ENCODE results near the gene PCBD2. TPM values are rescaled to one million over a fixed set of nuclear protein-coding genes. Genes with fewer than 3 reads are reported as not detected.
A peak's percentile ranks its signal among the peaks of the same experiment; 100 is the strongest.

Gene PCBD2
- total and polyA plus RNA-seq, 4 experiments from 2014 or later, result 11.5 to 15.6 (median 12.3) TPM

GRCh38 chr5:135004376-135004775 lies 99.4 kb downstream of the PCBD2 start:
- H3K4me3 Mint-ChIP-seq, result no peak overlapping the region
- no peaks in the 10 kb centered on the region for H3K4me1 Mint-ChIP-seq
- intact Hi-C loops (cut with micrococcal nuclease), result no loop called here
- Histone ChIP-seq H3K27me3 (ENCODE audit: insufficient read depth, low read length) (no peaks in the 10 kb centered on the region), H3K36me3 (ENCODE audit: insufficient read depth, low read length) (no peaks in the 10 kb centered on the region), H3K4me1 (ENCODE audit: insufficient read depth, low read length) (no peaks in the 10 kb centered on the region), H3K4me3 (ENCODE audit: low read length in 2 of 2) (no peak overlapping the region), H3K27ac (ENCODE audit: low read depth, low read length) (no peak overlapping the region), H3K9me3 (ENCODE audit: control insufficient read depth in 1 of 2, low read length in 2 of 2) (no peaks in the 10 kb centered on the region)
- no peak overlapping the region for H3K27ac Mint-ChIP-seq
- POLR2A ChIA-PET (ENCODE audit: partially characterized antibody), result no interaction called here
- peaks cover 7 to 24% of the 10 kb centered on the region in 2 donors for H3K36me3 Mint-ChIP-seq
- H3K9me3 Mint-ChIP-seq, result peaks cover 0 to under 1% (median 0%) of the 10 kb centered on the region in 8 donors
- peaks cover 0 to 5% of the 10 kb centered on the region in 2 donors for H3K27me3 Mint-ChIP-seq
- CTCF ChIA-PET (ENCODE audit: partially characterized antibody), result no interaction called here
- DNase-seq, result no peak

- intact Hi-C loops (cut with micrococcal nuclease), result no loop called here
- Histone ChIP-seq H3K36me3 (ENCODE audit: insufficient read depth, low read length) (no peaks in the 10 kb centered on the region), H3K9me3 (ENCODE audit: control insufficient read depth in 1 of 2, low read length in 2 of 2) (no peaks in the 10 kb centered on the region), H3K4me1 (ENCODE audit: insufficient read depth, low read length) (no peaks in the 10 kb centered on the region), H3K27ac (ENCODE audit: low read depth, low read length) (no peak overlapping the region), H3K27me3 (ENCODE audit: insufficient read depth, low read length) (no peaks in the 10 kb centered on the region), H3K4me3 (ENCODE audit: low read length in 2 of 2) (no peak overlapping the region)
- DNase-seq, result no peak
- Mint-ChIP-seq H3K4me3 (no peak overlapping the region), H3K27me3 (peaks cover 0 to 5% of the 10 kb centered on the region in 2 donors), H3K36me3 (peaks cover 7 to 24% of the 10 kb centered on the region in 2 donors), H3K9me3 (no peaks in the 10 kb centered on the region), H3K27ac (no peak overlapping the region), H3K4me1 (no peaks in the 10 kb centered on the region)
- ChIA-PET CTCF (ENCODE audit: partially characterized antibody) (no interaction called here), POLR2A (ENCODE audit: partially characterized antibody) (no interaction called here)
Observed at GRCh38 chr5:135005076-135005475, 100.1 kb downstream of the PCBD2 start.

- peaks cover 0 to 4% of the 10 kb centered on the region in 2 donors for H3K27me3 Mint-ChIP-seq
- no peak overlapping the region for H3K27ac Mint-ChIP-seq
- ChIA-PET POLR2A (ENCODE audit: partially characterized antibody) (no interaction called here), CTCF (ENCODE audit: partially characterized antibody) (no interaction called here)
- no peak for DNase-seq
- H3K36me3 ChIP-seq (ENCODE audit: insufficient read depth, low read length), result no peaks in the 10 kb centered on the region
- peaks cover 2 to 22% of the 10 kb centered on the region in 2 donors for H3K36me3 Mint-ChIP-seq
- H3K9me3 Mint-ChIP-seq, result no peaks in the 10 kb centered on the region
- H3K4me3 ChIP-seq (ENCODE audit: low read length in 2 of 2), result no peak overlapping the region
- no peaks in the 10 kb centered on the region for H3K9me3 ChIP-seq (ENCODE audit: control insufficient read depth in 1 of 2, low read length in 2 of 2)
- H3K27ac ChIP-seq (ENCODE audit: low read depth, low read length), result no peak overlapping the region
- intact Hi-C loops (cut with micrococcal nuclease), result no loop called here
- H3K4me3 Mint-ChIP-seq, result no peak overlapping the region
- H3K27me3 ChIP-seq (ENCODE audit: insufficient read depth, low read length), result no peaks in the 10 kb centered on the region
- no peaks in the 10 kb centered on the region for H3K4me1 Mint-ChIP-seq
- no peaks in the 10 kb centered on the region for H3K4me1 ChIP-seq (ENCODE audit: insufficient read depth, low read length)
Observed at GRCh38 chr5:135007305-135007704, 102.4 kb downstream of the PCBD2 start.

GRCh38 chr5:135007749-135008363 lies 102.9 kb downstream of the PCBD2 start:
- H3K4me3 ChIP-seq (ENCODE audit: low read length in 2 of 2), result no peak overlapping the region
- intact Hi-C loops (cut with micrococcal nuclease), result loop anchor here (2.0 kb wide), 1 partner anchor 69 kb away; no protein-coding TSS in a partner anchor
- H3K4me1 ChIP-seq (ENCODE audit: insufficient read depth, low read length), result no peaks in the 10 kb centered on the region
- Mint-ChIP-seq H3K4me3 (no peak overlapping the region), H3K27me3 (no peaks in the 10 kb centered on the region), H3K9me3 (no peaks in the 10 kb centered on the region), H3K36me3 (peaks cover 2 to 18% of the 10 kb centered on the region in 2 donors), H3K4me1 (no peaks in the 10 kb centered on the region), H3K27ac (no peak overlapping the region)
- H3K9me3 ChIP-seq (ENCODE audit: control insufficient read depth in 1 of 2, low read length in 2 of 2), result no peaks in the 10 kb centered on the region
- ChIA-PET CTCF (ENCODE audit: partially characterized antibody) (no interaction called here), POLR2A (ENCODE audit: partially characterized antibody) (no interaction called here)
- DNase-seq, result no peak
- H3K27me3 ChIP-seq (ENCODE audit: insufficient read depth, low read length), result no peaks in the 10 kb centered on the region
- no peaks in the 10 kb centered on the region for H3K36me3 ChIP-seq (ENCODE audit: insufficient read depth, low read length)
- no peak overlapping the region for H3K27ac ChIP-seq (ENCODE audit: low read depth, low read length)

- DNase-seq, result no peak
- no peak overlapping the region for H3K4me3 Mint-ChIP-seq
Observed at GRCh38 chr5:135008556-135008955, 103.6 kb downstream of the PCBD2 start.

GRCh38 chr5:135008981-135009735 lies 104.2 kb downstream of the PCBD2 start:
- Mint-ChIP-seq H3K27ac (peak overlapping the region in 1 of 7 donors; percentile 15), H3K27me3 (no peaks in the 10 kb centered on the region), H3K9me3 (no peaks in the 10 kb centered on the region), H3K4me1 (no peaks in the 10 kb centered on the region), H3K4me3 (no peak overlapping the region), H3K36me3 (peaks cover 2 to 13% of the 10 kb centered on the region in 2 donors)
- no peaks in the 10 kb centered on the region for H3K4me1 ChIP-seq (ENCODE audit: insufficient read depth, low read length)
- ChIA-PET CTCF (ENCODE audit: partially characterized antibody) (no interaction called here), POLR2A (ENCODE audit: partially characterized antibody) (no interaction called here)
- no peak for DNase-seq
- intact Hi-C loops (cut with micrococcal nuclease), result loop anchor here (2.0 kb wide), 1 partner anchor 70 kb away; no protein-coding TSS in a partner anchor
- H3K9me3 ChIP-seq (ENCODE audit: control insufficient read depth in 1 of 2, low read length in 2 of 2), result no peaks in the 10 kb centered on the region
- H3K36me3 ChIP-seq (ENCODE audit: insufficient read depth, low read length), result no peaks in the 10 kb centered on the region
- H3K4me3 ChIP-seq (ENCODE audit: low read length in 2 of 2), result no peak overlapping the region
- H3K27ac ChIP-seq (ENCODE audit: low read depth, low read length), result no peak overlapping the region
- H3K27me3 ChIP-seq (ENCODE audit: insufficient read depth, low read length), result no peaks in the 10 kb centered on the region

More at GRCh38 chr5:135008556-135008955, 103.6 kb downstream of the PCBD2 start:
- Histone ChIP-seq H3K27me3 (ENCODE audit: insufficient read depth, low read length) (no peaks in the 10 kb centered on the region), H3K9me3 (ENCODE audit: control insufficient read depth in 1 of 2, low read length in 2 of 2) (no peaks in the 10 kb centered on the region), H3K27ac (ENCODE audit: low read depth, low read length) (no peak overlapping the region), H3K36me3 (ENCODE audit: insufficient read depth, low read length) (no peaks in the 10 kb centered on the region), H3K4me1 (ENCODE audit: insufficient read depth, low read length) (no peaks in the 10 kb centered on the region), H3K4me3 (ENCODE audit: low read length in 2 of 2) (no peak overlapping the region)
- H3K4me1 Mint-ChIP-seq, result no peaks in the 10 kb centered on the region
- no peaks in the 10 kb centered on the region for H3K9me3 Mint-ChIP-seq
- CTCF ChIA-PET (ENCODE audit: partially characterized antibody), result no interaction called here
- intact Hi-C loops (cut with micrococcal nuclease), result loop anchor here (2.0 kb wide), 1 partner anchor 70 kb away; no protein-coding TSS in a partner anchor
- no peak overlapping the region for H3K27ac Mint-ChIP-seq
- POLR2A ChIA-PET (ENCODE audit: partially characterized antibody), result no interaction called here
- peaks cover 2 to 18% of the 10 kb centered on the region in 2 donors for H3K36me3 Mint-ChIP-seq
- H3K27me3 Mint-ChIP-seq, result no peaks in the 10 kb centered on the region

GRCh38 chr5:135009736-135010501 lies 105.0 kb downstream of the PCBD2 start:
- H3K27me3 Mint-ChIP-seq, result no peaks in the 10 kb centered on the region
- no peak overlapping the region for H3K4me3 Mint-ChIP-seq
- CTCF ChIA-PET (ENCODE audit: partially characterized antibody), result no interaction called here
- H3K4me3 ChIP-seq (ENCODE audit: low read length in 2 of 2), result no peak overlapping the region
- H3K36me3 ChIP-seq (ENCODE audit: insufficient read depth, low read length), result no peaks in the 10 kb centered on the region
- H3K36me3 Mint-ChIP-seq, result peaks cover 2 to 5% of the 10 kb centered on the region in 2 donors
- H3K27me3 ChIP-seq (ENCODE audit: insufficient read depth, low read length), result no peaks in the 10 kb centered on the region
- DNase-seq, result no peak
- POLR2A ChIA-PET (ENCODE audit: partially characterized antibody), result no interaction called here
- no peaks in the 10 kb centered on the region for H3K9me3 ChIP-seq (ENCODE audit: control insufficient read depth in 1 of 2, low read length in 2 of 2)
- no peaks in the 10 kb centered on the region for H3K4me1 ChIP-seq (ENCODE audit: insufficient read depth, low read length)
- intact Hi-C loops (cut with micrococcal nuclease), result loop anchor here (2.0 kb wide), 1 partner anchor 71 kb away; no protein-coding TSS in a partner anchor
- H3K9me3 Mint-ChIP-seq, result no peaks in the 10 kb centered on the region
- no peak overlapping the region for H3K27ac Mint-ChIP-seq
- no peak overlapping the region for H3K27ac ChIP-seq (ENCODE audit: low read depth, low read length)
- no peaks in the 10 kb centered on the region for H3K4me1 Mint-ChIP-seq
